ENCODE measurements around the gene FGF22. TPM values are rescaled to one million over a fixed set of nuclear protein-coding genes. Genes with fewer than 3 reads are reported as not detected.

Gene FGF22
- total RNA-seq, 1 donor from 2014 or later, result 0.24 TPM

DNA sequence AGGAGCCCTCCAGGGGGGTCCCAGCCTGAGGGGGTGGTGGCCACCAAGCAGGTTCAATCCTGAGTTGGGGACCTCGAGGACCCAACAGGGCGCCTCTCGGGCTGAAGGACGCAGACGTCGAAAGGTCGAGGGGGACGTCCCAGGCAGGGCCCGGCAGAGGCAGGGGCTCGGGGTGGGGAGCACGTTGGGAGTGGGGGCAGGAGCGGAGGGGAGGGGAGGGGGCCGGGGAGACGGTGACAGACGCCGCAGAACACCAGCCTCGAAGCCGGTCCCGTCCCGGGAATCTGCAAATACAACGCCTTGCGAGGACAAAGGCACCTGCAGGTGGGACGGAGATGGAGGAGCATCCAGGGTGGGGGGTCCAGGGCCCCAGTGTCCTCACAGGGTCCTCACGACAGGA lies 4.1 kb downstream of the FGF22 start:
- DNase-seq (ENCODE audit: low spot score), result no peak

DNA sequence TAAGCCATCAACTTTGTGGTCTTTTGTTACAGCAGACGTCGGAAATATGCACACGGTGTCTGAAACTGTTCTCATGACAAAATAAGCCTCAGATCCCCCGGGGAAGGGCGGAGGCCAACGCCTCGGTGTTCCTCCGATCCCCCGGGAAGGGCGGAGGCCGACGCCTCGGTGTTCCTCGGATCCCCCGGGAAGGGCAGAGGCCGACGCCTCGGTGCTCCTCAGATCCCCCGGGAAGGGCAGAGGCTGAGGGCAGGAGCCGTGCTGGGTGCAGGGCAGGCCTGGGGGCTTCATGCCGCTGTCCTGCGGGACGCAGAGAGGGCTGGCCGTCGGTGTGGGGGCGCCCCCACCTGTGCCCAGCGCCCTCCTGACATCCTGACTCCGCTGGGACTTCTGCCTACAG lies 4.7 kb downstream of the FGF22 start:
- DNase-seq (ENCODE audit: low spot score), result no peak

DNA sequence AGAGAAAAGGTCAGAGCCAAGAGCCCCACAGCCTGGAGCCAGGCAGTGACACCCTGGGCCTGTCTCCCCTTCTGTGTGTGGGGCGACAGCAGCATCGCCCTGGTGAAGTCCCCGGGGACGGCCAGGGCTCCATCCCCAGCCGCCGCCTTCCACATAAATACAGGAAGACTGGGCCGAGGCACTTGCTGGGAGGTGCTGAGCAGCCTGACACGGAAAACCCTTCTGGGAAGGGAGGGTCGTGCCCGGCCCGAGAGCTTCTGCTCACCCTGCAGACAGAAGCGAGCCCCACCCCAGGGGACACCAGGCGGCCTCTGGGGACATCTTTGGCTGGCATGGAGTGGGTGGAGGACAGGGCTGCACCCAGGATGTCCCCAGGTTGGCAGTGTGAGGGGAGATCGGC lies 5.1 kb downstream of the FGF22 start:
- DNase-seq (ENCODE audit: low spot score), result no peak

DNA sequence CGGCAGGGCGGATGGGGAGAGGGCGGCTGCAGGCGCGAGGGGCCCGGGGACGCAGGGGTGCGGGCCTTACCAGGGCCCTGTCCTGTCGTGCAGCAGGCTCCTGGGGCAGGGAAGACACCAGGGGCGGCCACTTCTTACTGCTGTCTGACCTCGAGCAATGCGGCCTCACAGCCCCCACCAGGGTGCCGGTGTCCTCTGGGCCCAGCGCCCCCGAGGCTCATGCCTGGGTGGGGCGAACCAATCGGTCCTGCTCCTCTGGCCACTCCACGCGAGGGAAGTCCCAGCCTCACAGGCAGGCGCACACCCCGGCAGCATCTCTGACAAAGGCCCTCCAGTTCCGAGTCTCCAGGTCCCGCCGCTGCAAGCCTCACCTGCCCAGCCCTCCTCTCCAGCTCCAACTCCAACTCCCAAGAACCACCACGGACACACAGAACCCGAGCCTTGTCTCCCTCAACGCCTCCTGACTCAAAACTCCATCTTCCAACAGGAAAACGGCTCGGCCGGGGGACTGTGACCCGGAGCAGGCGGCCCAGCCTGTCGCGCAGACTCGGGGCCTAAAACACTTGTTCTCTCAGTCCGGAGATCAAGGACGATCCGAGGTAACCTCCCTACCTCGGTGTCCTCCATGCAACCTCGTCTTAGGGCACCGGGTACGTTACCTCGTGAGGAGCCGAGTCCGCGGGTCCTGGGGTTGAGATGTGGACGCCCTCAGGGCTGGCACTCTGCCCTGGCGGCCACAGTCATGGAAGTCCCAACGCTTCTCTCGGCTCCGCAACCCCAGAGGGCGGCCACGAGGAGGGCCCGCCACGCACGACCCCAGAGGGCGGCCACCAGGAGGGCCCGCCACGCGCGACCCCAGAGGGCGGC lies 6.5 kb downstream of the FGF22 start:
- no peak for DNase-seq (ENCODE audit: low spot score)

DNA sequence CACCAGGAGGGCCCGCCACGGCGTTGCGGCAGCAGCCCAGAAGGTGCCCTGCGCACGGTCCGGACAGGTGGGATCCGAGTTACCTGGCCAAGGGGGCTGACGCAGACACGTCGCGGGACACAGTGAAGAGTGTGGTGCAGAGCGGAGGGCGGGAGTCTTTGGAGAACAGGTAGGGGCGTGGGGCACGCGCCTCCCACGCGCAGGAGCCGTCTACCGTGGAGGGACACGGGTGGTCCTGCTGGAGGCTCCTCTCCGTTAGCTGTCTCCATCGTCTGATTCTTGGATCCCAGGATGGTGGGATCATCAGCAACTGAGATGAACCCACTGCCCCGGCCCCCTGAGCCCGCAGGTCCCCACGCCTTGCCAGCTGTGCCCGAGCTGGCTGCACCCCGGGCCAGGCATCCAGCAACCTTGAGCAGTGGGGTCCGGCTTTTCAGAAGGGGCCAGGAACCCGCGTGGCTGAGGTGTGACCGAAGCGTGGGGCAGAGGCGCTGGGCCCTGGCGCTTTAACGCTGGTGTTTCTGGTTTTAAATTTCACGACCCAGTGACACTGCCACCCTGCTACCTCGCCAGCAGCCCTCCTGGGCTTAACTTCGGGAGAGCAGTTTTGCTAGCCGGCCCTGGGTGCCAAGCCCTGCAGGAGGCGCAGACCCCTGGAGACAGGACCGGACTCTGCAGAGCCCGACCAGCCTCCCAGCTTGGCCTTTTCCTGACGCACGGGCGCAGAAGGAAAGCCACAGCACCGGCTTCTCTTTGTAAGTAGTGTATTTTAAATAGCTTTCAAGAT lies 7.3 kb downstream of the FGF22 start:
- DNase-seq (ENCODE audit: low spot score), result no peak

DNA sequence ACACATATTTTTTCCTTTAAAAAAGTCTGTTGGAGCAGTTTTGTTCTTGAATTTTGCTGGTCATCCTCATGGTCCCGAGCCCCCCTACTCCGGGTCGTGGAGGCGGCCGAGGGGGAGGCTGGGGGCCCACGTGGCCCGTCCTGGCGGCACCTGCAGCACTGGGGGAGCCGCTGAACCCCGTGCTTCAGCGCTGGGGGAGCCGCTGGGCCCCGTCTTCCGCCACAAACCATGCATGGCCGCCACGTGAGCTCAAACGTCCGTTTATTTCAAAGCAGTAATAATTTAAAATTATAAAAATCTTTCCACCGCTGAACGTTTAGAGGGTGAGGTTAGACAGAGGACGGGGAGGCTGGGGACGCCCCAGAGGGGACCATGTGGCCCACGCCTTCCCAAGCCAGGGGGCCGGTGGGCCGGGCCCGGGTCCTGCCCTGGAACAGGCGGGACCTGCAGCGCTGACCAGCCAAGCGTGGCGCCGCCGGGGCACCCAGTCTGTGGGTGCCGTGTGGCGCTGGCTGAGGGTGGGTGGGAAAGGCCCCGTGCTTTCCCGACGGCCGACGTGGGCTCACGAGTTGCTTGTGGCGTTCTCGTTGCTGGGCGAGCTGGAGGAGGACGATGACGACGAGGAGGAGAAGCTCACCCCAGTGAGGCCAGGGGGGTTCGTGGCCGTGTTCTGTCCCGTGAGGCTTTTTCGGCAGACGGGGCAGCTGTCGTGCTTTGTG lies 8.0 kb downstream of the FGF22 start:
- no peak for DNase-seq (ENCODE audit: low spot score)

DNA sequence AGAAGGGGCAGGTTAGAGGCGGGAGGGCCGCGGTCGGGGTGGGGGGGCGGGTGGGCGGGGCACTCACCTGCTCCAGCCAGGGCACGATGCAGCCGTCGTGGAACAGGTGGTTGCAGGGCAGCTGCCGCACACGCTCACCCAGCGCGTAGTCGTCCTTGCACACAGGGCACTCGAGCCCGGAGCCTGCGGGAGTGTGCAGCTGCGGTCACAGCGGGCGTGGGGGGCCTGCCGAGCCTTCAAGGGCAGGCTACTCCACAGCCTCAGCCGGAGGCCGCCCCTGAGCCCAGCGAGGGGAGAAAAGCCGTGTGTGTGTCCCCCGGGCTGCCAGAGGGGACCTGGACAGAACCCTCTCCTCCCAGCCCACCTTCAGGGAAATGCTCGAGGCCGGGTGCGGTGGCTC lies 8.6 kb downstream of the FGF22 start:
- DNase-seq (ENCODE audit: low spot score), result no peak

DNA sequence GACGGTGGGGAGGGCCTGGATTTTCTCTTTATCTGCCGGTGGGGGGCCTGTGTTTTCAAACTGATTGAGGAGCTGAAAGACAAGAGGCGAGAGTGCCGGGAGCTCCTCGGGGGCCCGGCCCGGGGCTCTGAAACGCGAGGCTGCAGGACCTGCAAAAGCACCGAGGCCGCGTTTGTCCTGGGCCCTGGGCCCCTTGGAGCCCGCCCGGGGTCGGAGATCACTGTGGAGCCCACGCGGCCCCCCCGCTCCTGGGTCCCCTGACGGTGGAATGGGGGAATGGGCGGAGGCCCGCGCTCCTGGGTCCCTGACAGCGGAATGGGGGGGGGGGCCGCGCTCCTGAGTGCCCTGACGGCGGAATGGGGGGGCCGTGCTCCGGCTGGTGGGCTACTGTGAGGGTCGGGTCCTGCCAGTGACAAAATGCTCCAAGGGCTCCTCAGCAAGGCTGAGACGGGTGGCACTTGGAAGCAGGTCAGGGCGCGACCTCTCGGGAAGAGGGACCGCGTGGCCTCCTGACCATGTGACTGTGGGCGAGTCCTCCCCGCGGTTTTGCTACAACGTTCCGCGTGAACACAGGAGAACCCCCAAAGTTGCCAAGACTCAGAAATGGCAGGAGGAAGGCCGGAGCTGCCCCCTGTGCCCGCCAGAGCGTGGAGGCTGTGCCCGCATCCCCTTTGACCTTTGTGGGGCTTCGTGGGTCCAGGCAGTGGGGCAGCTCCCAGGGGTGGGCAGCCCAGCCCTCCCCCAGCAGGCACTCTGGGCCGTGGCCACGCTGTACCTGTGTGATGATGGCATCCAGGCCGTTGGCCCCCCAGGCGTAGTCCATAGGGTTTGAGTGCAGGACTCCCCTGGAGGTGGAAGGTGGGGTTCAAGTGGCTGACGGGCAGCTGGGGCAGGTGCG lies 9.5 kb downstream of the FGF22 start:
- no peak for DNase-seq (ENCODE audit: low spot score)

DNA sequence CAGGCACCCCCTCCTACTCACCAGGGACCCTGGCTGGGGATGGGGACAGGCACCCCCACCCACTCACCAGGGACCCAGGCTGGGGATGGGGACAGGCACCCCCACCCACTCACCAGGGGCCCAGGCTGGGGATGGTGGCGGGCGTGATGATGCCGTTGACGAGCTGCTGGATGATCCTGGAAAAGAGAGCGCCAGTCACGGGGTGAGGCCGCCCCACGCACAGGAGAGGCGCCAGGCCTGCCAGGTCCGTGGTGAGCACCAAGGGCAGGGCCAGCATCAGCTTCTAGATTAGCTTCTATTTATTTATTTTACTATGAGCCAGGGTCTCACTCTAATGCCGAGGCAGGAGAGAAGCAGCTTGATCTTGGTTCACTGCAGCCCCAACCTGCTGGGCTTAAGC lies 10.4 kb downstream of the FGF22 start:
- no peak for DNase-seq (ENCODE audit: low spot score)

DNA sequence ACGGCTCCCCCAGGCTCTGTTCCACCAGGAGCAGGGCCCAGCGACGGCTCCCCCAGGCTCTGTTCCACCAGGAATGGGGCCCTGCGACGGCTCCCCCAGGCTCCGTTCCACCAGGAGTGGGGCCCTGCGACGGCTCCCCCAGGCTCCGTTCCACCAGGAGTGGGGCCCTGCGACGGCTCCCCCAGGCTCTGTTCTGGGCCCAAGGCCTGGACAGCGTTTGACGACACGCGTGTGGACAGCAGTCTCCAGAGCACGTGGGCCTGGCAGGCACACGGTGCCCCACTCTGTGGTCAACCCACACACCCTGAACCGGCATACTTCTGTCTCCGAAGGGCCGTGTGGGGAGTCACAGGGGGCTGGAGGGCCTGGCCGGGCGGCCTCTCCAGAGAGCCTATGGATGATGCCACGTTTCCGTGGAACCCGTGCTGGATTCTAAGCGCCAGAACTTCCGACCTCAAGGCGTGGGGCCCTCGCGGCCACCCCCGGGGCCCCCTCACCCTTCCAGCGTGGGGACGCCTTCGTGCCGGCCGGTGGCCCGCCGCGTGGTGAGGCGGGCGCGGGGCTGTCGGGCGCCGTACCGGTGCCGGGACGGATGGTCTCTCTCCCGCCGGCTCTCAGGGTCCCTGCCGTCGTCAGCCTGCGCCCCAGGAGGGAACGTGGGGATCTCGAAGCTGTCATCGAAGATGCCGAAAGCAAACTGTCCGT lies 11.6 kb downstream of the FGF22 start:
- no peak for DNase-seq (ENCODE audit: low spot score)

DNA sequence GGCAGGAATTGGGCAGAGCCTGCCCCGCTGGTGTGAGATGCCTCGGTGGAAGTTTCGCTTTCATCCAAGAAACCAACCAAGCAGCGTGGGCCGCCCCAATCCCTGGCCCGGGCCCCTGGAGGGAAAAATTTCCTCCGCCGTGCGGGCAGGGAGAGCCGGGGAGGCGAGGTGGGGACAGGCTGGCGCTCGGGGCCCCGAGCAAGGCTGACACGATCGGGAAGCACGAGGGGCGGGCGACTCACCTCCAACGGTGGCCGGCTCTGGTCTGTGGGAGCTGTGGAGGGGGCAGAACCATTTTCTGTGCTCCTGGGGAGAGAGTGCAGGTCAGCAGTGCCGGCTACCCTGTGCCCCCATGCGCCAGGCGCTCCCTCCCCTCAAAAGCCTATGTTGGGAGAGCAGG lies 12.3 kb downstream of the FGF22 start:
- no peak for DNase-seq (ENCODE audit: low spot score)

DNA sequence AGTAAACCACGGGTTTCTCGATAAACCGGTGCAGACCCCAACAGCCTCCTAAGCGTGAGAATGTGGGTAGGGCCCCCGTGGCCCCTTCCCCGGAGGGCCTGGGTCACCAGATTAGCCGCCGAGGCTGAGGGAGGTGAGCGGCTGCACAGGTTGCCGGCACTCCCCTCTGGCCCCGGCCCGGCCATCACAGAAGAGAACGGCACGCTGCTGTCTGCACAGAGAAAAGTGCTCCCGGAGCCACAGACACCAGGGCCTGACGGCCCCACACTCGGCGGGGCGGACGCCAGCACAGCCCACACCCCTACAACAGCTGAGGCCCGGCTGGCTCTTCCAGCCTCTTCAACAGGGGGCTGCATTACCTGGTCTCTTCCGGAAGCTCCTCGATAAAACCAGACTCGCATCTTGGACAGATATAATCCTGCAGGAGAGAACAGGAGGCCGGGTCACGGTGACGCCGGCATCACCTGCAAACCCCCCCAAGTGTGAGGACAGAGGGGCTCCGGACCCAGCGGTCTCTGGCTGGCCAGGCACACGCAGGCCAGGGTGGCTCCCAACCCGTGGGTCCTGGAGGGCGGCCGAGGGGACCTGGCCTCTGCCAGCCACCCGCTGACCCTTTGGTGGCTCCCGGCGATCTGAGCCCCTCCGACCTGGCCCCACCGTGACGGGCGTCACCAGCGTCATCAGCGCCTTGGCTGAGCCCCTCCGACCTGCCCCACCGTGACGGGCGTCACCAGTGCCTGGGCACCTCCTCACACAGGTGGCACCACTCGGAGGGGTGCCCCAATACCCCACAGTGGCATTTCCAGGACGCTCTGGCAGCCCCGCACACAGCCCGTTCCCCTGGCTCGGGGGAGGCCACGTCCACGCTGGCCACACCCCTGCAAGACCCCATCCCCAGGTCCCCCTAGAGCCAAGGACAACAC lies 13.0 kb downstream of the FGF22 start:
- DNase-seq (ENCODE audit: low spot score), result no peak

DNA sequence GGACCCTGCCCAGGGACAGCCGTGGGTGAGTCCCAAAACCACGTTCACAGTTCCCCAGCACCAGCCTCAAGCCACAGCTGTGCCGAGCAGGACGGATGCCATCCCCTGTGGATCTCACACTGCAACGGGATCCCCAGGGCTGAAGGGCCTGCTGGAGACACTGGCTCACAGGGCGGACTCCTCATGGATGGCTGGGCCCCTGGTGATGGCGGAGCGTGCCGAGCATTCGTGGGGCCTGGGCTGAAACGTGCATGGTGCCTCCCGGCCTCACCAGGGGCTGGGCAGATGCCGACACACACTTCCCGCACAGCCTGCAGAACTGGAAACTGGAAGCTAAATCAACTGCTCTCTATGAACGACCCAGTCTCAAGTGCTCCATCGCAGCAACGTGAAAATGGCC lies 13.7 kb downstream of the FGF22 start:
- DNase-seq (ENCODE audit: low spot score), result no peak

DNA sequence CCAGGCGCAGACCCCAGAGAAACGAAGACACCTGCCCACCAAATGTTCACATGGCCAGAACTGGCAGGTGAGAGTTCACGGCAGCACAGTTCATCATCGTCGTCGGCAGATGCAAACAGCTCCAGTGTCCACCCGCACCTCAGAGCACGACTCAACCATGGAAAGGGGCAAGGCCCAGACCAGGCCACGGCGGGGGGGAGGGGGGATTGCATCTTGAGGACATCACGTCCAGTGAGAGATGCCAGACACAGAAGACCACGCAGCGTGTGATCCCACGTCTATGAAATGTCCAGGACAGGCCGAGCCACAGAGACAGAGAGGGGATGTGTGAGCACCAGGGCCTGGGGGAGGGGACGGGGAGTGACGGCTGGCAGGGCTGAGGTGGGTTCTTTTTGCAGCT lies 16.0 kb downstream of the FGF22 start:
- no peak for DNase-seq (ENCODE audit: low spot score)

DNA sequence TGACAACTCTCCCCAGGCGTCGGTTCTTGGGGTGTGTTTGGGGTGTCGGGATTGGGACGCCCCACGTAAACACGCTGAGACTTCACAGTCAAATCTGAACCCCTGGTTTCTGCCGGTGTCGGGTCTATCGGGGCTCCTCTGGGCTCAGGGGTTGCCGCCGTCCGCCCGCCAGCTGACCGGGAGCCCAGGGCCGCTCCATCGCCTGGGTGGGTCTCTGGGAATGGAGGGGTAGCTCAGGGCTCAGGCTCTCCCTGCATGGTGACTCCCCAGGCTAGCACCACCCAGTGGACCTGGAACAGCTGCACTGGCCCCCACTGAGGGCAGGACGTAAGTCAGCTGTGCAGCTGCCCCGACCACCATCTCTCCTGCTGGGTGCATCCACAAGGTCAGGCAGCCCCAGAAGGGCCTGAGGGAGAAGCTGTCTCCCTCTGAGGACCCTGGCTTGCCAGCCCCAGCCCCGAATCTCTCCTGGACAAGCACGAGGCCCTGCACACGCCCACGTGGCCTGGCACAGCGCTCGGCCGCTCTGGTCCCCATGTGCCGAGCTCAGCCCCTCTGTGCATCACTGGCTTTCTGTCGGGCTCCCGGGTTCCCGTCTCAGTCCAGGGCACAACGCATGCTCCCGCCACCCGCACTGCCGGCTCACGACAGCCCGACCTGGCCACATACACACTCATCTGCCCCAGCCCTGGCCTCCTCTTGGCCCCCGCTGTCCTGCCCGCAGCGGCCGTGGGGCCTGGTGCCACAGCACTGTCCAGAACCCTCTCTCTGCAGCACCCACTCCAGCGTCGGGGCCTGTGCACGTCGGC lies 17.3 kb downstream of the FGF22 start:
- no peak for DNase-seq (ENCODE audit: low spot score)

DNA sequence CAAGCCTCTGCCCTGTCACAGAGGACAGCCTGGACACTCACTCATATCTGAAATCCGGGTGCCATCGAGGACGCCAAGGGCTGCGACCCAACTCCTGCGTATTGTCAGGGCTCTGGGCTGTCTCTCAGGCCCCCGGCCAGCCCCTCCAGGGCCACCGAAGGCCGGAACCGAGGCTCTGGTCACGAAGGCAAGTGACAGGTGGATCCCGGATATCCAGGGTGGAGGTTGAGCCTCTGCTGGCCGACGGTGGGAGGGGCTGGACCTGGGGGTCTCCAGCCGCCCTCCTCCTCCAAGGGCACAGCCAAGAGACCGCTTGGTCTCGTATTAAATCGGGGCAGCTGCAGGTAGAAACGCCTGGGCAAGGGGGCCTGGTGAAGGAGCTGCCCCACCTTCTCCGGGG lies 17.9 kb downstream of the FGF22 start:
- DNase-seq (ENCODE audit: low spot score), result no peak

DNA sequence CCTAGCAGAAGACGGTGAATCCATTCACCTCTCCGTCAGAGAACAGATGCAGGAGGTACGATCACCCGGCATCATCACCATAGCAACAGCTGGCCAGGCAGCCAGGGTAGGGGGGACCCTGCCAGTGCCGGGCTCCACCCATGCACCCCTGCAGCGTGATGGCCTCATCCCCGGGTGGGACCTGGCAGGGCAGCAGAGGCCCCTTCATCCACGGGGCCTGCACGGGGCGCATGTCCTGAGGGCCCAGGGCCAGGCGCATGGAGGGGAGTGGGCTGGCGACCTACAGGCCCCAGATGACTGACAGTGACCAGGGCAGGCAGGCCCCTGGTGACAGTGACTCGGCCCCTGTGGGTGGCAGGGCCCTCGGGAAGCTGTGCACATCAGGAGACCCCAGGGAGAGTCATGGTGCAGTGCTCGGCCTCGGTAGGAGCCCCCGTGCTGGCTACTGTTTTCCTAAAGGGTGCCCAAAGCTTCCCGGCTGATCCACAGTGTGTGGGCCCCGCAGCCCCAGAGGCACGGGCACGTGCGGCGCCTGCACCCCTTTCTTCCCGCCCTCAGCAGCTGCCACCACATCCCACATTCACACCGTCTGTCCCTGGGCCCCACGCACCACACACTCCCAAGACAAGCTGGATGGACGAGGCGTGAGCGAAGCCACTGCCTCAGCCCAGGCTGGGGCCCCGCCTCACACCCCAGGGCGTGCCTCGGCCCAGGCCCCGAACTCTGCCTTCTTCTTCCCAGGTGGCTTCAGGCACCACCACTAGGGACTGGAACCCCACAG lies 18.6 kb downstream of the FGF22 start:
- no peak for DNase-seq (ENCODE audit: low spot score)
